Endothelial cell of umbilical vein (primary cell): Measurements from ENCODE around the gene WIZ. TPM values are rescaled to one million over a fixed set of nuclear protein-coding genes. Genes with fewer than 3 reads are reported as not detected.
"Not testable (repeated sequence)": the region's sequence is repeated elsewhere in the genome, so short reads cannot be mapped to it uniquely, and the experiment has no call there.

Experiments
- BruUV-seq: library from RNA; stranded (reverse); fragments of 400-500 nt; replicated peaks from 2 replicates; lab custom pipeline; 2021; lab: Mats Ljungman, UMichigan
- CTCF ChIA-PET: fragments of 300-600, 350-600 bp; sonication (Branson Sonifier 250); formaldehyde crosslinking; loops from one replicate; lab custom pipeline; 2021; ENCODE audit warnings: antibody characterized with exemption, inconsistent platforms; lab: Charles Lee
- POLR2A ChIA-PET: fragments of 300-600, 350-600 bp; sonication (Branson Sonifier 250); formaldehyde crosslinking; loops from one replicate; lab custom pipeline; 2021; ENCODE audit warnings: antibody characterized with exemption, inconsistent platforms; lab: Charles Lee
- DNase-seq: peaks from one replicate; pipeline ENCODE4 v3.0.0-alpha.2; 2011; ENCODE audit warnings: low read depth, low spot score
- FAIRE-seq: peaks from 2 replicates; lab custom pipeline; 2011; peaks lifted over from hg19 to GRCh38; lab: Jason Lieb, UNC
- H2AFZ ChIP-seq: 2 replicates; pipeline ENCODE4 v1.6.0; 2012; ENCODE audit warnings: low read depth, low read length, control low read depth, inconsistent platforms
- H3K27ac ChIP-seq: 2 replicates; pipeline ENCODE4 v1.5.1; 2011; ENCODE audit warnings: low read depth, mild to moderate bottlenecking, control low read depth, low read length, moderate library complexity; ENCODE audit not compliant: insufficient read depth
- H3K27me3 ChIP-seq, 2 experiments: 2 replicates each; pipeline versions ENCODE4 v1.6.0 to v1.6.1; 2011; ENCODE audit warnings: low read length in 2 of 2, mixed read lengths in 1 of 2; ENCODE audit not compliant: control insufficient read depth in 2 of 2, insufficient read depth in 2 of 2
- H3K36me3 ChIP-seq, 2 experiments: 2 replicates in 1 of 2; 3 replicates in 1 of 2; pipeline ENCODE4 v1.5.1; 2011; ENCODE audit warnings: low read length in 2 of 2, mild to moderate bottlenecking in 1 of 2, moderate library complexity in 1 of 2; ENCODE audit not compliant: control insufficient read depth in 2 of 2, insufficient read depth in 2 of 2; ENCODE audit errors: extremely low read depth in 1 of 2
- H3K4me1 ChIP-seq: 3 replicates; pipeline ENCODE4 v1.5.1; 2011; ENCODE audit warnings: mild to moderate bottlenecking, low read length; ENCODE audit not compliant: control insufficient read depth, insufficient read depth; ENCODE audit errors: extremely low read depth
- H3K4me2 ChIP-seq: 2 replicates; pipeline ENCODE4 v1.6.1; 2011; ENCODE audit warnings: low read length, control low read depth, mixed read lengths; ENCODE audit not compliant: insufficient read depth
- H3K4me3 ChIP-seq, 3 experiments: fragments of 200-600 bp in 1 of 3; sonication (generic), shearing (Covaris generic) in 1 of 3; replicated peaks in 1 of 3; 2 replicates each; pipeline ENCODE4 v1.5.1; 2011 to 2016; ENCODE audit warnings: control low read depth in 3 of 3, low read length in 3 of 3, mild to moderate bottlenecking in 2 of 3, inconsistent platforms in 1 of 3, low read depth in 1 of 3, moderate library complexity in 1 of 3; ENCODE audit not compliant: insufficient read depth in 1 of 3
- H3K79me2 ChIP-seq: 2 replicates; pipeline ENCODE4 v1.6.0; 2012; ENCODE audit warnings: low read length, inconsistent platforms; ENCODE audit not compliant: control insufficient read depth, insufficient read depth
- H3K9ac ChIP-seq: replicated peaks from 2 replicates; pipeline ENCODE3; 2011; ENCODE audit warnings: low read length, control low read depth; ENCODE audit not compliant: insufficient read depth; ENCODE audit errors: extremely low read depth
- H3K9me1 ChIP-seq: replicated peaks from 3 replicates; pipeline ENCODE4 v1.6.0; 2011; ENCODE audit warnings: mild to moderate bottlenecking, low read length; ENCODE audit not compliant: control insufficient read depth, insufficient read depth; ENCODE audit errors: extremely low read depth
- H3K9me3 ChIP-seq: replicated peaks from 2 replicates; pipeline ENCODE4 v1.5.1; 2012; ENCODE audit warnings: low read length, inconsistent platforms; ENCODE audit not compliant: control insufficient read depth, insufficient read depth
- H4K20me1 ChIP-seq: replicated peaks from 2 replicates; pipeline ENCODE3; 2011; ENCODE audit warnings: mild to moderate bottlenecking, low read length; ENCODE audit not compliant: control insufficient read depth, insufficient read depth; ENCODE audit errors: extremely low read depth
- CTCF ChIP-seq, 2 donors: IDR thresholded peaks; 1 replicate in 1 of 2; 2 replicates in 1 of 2; pipeline ENCODE4 v1.5.1; 2011; ENCODE audit warnings: low read length in 2 of 2, mild to moderate bottlenecking in 2 of 2, moderate library complexity in 2 of 2, control low read depth in 1 of 2, inconsistent platforms in 1 of 2, low read depth in 1 of 2; ENCODE audit not compliant: insufficient read depth in 1 of 2; ENCODE audit errors: extremely low read depth in 1 of 2
- EZH2 ChIP-seq: IDR thresholded peaks from 2 replicates; pipeline ENCODE4 v1.6.1; 2012; ENCODE audit warnings: borderline replicate concordance, low read depth, mild to moderate bottlenecking, moderate library complexity, low read length, inconsistent platforms; ENCODE audit not compliant: severe bottlenecking
- FOS ChIP-seq: IDR thresholded peaks from 2 replicates; pipeline ENCODE4 v1.6.1; 2011; ENCODE audit warnings: mild to moderate bottlenecking, low read length, moderate library complexity, borderline replicate concordance; ENCODE audit not compliant: insufficient read depth
- GATA2 ChIP-seq: IDR thresholded peaks from 2 replicates; pipeline ENCODE4 v1.7.0; 2011; ENCODE audit warnings: low read depth, mild to moderate bottlenecking, moderate library complexity, mixed read lengths, low read length; ENCODE audit not compliant: insufficient read length, insufficient read depth
- JUN ChIP-seq: IDR thresholded peaks from 2 replicates; pipeline ENCODE4 v1.6.1; 2011; ENCODE audit warnings: borderline replicate concordance, low read depth; ENCODE audit not compliant: insufficient read length, insufficient read depth
- MAX ChIP-seq: IDR thresholded peaks from 2 replicates; pipeline ENCODE4 v1.6.1; 2011; ENCODE audit not compliant: insufficient read depth, insufficient read length
- MYC ChIP-seq: IDR thresholded peaks from one replicate; pipeline ENCODE4 v1.6.1; 2011; ENCODE audit warnings: mild to moderate bottlenecking, low read depth, low read length
- POLR2A ChIP-seq: IDR thresholded peaks from 2 replicates; pipeline ENCODE4 v1.6.1; 2012; ENCODE audit warnings: low read depth, mild to moderate bottlenecking, control low read depth, low read length
- POLR2AphosphoS5 ChIP-seq: IDR thresholded peaks from 2 replicates; pipeline ENCODE4 v1.6.1; 2012; ENCODE audit warnings: low read depth, mild to moderate bottlenecking, control low read depth, low read length, moderate library complexity; ENCODE audit not compliant: insufficient read depth
- dilution Hi-C: fragments of 300-500 bp; cut with MboI; formaldehyde crosslinking; loops from one replicate; pipeline ENCODE4 v1.15.0; 2019; ENCODE audit warnings: low sequenced_read_pairs; ENCODE audit not compliant: extremely low pct_ligation_motif_present
- intact Hi-C: fragments of 100-400 bp; cut with micrococcal nuclease; formaldehyde crosslinking; loops from one replicate; pipeline ENCODE4 v1.10.0; 2022
- polyA plus RNA-seq, 4 experiments: library from polyadenylated mRNA; depleted of rRNA in 3 of 4; stranded (reverse) in 3 of 4; unstranded in 1 of 4; fragments of >200 nt; gene quantifications; 2 replicates each; pipeline versions ENCODE4 v1.2.1 to v1.2.3, GENCODE V29; 2011 to 2012; ENCODE audit warnings: missing spikeins in 1 of 4
- total RNA-seq: library from RNA; stranded (reverse); gene quantifications from 2 replicates; pipeline ENCODE4 v1.2.3, GENCODE V29; 2021

Gene WIZ
- total and polyA plus RNA-seq, 2 donors (not counting 3 experiments of a cell fraction or from before 2014, with no cell fraction given) = 21.0 to 47.2 TPM

GRCh38 chr19:15412832-15413231, 36.9 kb downstream of the WIZ start:
- intact Hi-C loops = no loop called here
- BruUV-seq = no TSS peak
- no peak overlapping the region for H3K4me2 ChIP-seq
- H3K9me3 ChIP-seq = no peaks in the 10 kb centered on the region
- TF ChIP-seq POLR2A (no peak), MYC (no peak), FOS (no peak), EZH2 (no peak), MAX (no peak), CTCF (IDR thresholded peaks at IDR 0.05; ENCODE audit: extremely low read depth in 1 of 2, insufficient read depth in 1 of 2, low read depth in 1 of 2, low read length in 2 of 2) (no peak), GATA2 (no peak), POLR2AphosphoS5 (no peak), JUN (no peak)
- no peaks in the 10 kb centered on the region for H3K9me1 ChIP-seq
- no peak overlapping the region for H3K4me3 ChIP-seq
- peaks cover 11% of the 10 kb centered on the region for H3K4me1 ChIP-seq
- DNase-seq = no peak
- CTCF ChIA-PET = interaction anchor here (1.4 kb wide), 1 partner anchor 143 kb away, joined by 4 read pairs; no protein-coding TSS in a partner anchor
- H3K79me2 ChIP-seq = peaks cover 90% of the 10 kb centered on the region
- H3K36me3 ChIP-seq = peaks cover 6 to 11% of the 10 kb centered on the region in 2 experiments
- dilution Hi-C loops = no loop called here
- POLR2A ChIA-PET = no interaction called here
- H3K27me3 ChIP-seq = no peaks in the 10 kb centered on the region
- H3K27ac ChIP-seq = no peak overlapping the region
- no peak overlapping the region for H2AFZ ChIP-seq
- no peaks in the 10 kb centered on the region for H4K20me1 ChIP-seq
- no peak for FAIRE-seq
- no peak overlapping the region for H3K9ac ChIP-seq

GRCh38 chr19:15411351-15411750, 38.4 kb downstream of the WIZ start:
- not testable (repeated sequence) for H3K9me1 ChIP-seq, BruUV-seq

More at GRCh38 chr19:15411351-15411750, 38.4 kb downstream of the WIZ start:
- H4K20me1 ChIP-seq, H3K27ac ChIP-seq, DNase-seq, FAIRE-seq, H2AFZ ChIP-seq, H3K4me3 ChIP-seq, H3K4me2 ChIP-seq, CTCF ChIA-PET, H3K4me1 ChIP-seq, dilution Hi-C loops, H3K27me3 ChIP-seq, H3K9me3 ChIP-seq, intact Hi-C loops, H3K9ac ChIP-seq: not testable (repeated sequence)
- POLR2A ChIA-PET = interaction anchor here (0.6 kb wide), 1 partner anchor 1538 kb away, joined by 3 read pairs; no protein-coding TSS in a partner anchor
- peaks cover 4 to 11% of the 10 kb centered on the region in 2 experiments for H3K36me3 ChIP-seq
- H3K79me2 ChIP-seq = peaks cover 90% of the 10 kb centered on the region
